Fibroblast of skin of left biceps (primary cell): ENCODE results near the gene LGR5.
"Not testable (repeated sequence)": the region's sequence is repeated elsewhere in the genome, so short reads cannot be mapped to it uniquely, and the experiment has no call there.

Experiments used
- DNase-seq, 2 experiments: peaks; one replicate each; pipeline ENCODE4 v3.0.0-alpha.2; 2013; ENCODE audit warnings: low read depth in 2 of 2

Gene LGR5

GRCh38 chr12:71472441-71472911, 32.9 kb downstream of the LGR5 start:
- peak; percentile 21 to 30 for DNase-seq

GRCh38 chr12:71474791-71475190, 35.2 kb downstream of the LGR5 start:
- no peak for DNase-seq

- DNase-seq = no peak
Measured at GRCh38 chr12:71475280-71475679, 35.7 kb downstream of the LGR5 start.

GRCh38 chr12:71476513-71476912, 36.9 kb downstream of the LGR5 start:
- DNase-seq = peak; percentile 59 to 61

DNA sequence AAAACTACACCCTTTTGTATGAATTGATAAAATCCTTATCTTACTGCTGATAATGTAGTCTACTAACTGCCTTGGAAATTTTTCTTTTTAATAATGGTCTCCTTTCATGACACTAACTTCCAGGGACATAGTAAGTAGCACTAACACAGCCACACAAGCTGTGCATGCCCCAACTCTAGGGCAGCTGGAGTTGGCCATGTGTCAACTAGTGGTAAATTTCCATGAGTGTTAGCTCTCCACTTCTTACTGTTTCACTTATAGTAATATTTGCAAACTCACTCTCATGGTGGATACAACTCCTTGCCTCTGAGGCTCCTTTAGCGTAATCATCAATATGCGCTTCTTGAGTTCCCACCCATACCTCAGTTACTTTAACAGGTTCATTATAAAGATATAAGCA, 38.0 kb downstream of the LGR5 start:
- no peak for DNase-seq

GRCh38 chr12:71478270-71478669, 38.7 kb downstream of the LGR5 start:
- DNase-seq = no peak

DNA sequence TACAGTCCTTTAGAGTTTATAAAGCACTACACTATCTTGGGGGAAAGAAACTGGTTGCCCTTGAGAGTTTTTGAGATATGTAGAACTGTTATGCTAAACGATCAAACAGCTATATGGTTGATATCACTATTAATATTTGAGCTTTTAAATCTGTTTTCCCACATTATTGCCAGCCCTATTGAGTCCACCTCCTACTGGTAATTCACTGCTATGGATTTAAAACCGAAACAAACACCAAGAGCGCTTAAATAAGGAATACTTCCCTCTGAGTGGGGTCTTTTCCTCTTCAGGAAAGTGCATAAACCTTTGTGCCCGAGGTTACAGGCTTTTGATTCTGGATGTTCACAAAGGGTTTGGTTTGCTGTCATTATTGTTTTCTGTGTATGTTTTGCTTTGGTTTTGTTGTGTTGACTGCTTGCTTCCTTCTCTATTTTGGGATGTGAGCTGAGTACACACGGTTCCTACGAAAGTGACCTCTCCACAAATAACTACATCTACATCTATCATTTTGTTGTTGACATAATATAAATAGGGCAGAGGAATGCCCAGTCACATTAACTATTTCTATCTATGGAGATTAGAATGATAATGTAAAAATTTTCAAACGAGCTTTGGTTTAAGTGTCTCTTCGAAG, 44.8 kb downstream of the LGR5 start:
- DNase-seq = no peak

- DNase-seq = not testable (repeated sequence)
Measured at GRCh38 chr12:71490844-71491243, 51.2 kb downstream of the LGR5 start.

DNA sequence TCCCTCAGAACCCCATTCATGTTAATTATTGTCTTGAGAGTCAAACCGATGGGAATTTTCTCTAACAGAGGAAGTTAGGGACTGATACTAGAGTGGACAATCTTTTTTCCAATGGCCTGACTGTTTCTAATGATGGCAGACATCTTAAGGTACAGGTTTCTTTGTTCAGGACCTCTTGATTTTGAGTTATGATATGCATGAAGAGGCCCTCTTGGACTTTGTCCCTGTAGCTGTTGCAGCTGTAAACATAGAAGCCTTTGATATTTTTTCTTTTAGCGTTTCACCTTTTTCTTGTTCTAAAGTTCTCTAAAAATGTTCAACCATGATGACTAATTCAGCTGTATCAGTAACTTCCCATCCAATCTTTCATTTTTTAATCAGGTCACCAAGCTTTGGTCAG, 53.0 kb downstream of the LGR5 start:
- no peak for DNase-seq

DNA sequence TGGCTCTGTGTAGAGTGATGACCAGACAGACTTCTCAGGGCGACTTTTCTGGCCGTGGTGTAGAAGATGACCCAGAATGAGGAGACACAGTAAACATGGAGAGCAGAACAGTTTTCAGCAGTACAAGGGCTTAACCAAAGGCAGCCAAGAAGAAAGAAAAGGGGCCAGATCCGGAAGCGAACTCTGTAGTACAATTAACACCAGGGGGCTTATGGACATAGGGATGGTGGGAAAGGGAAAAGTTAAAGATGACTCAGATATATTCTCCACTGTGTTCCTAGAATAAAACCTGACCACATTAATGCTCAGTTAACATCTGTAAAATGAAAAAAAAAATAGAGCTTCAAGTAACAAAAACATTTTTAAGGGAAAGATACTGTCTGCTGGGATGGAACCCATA, 60.2 kb downstream of the LGR5 start:
- no peak for DNase-seq

GRCh38 chr12:71503579-71504391, 64.2 kb downstream of the LGR5 start:
- DNase-seq = no peak

DNA sequence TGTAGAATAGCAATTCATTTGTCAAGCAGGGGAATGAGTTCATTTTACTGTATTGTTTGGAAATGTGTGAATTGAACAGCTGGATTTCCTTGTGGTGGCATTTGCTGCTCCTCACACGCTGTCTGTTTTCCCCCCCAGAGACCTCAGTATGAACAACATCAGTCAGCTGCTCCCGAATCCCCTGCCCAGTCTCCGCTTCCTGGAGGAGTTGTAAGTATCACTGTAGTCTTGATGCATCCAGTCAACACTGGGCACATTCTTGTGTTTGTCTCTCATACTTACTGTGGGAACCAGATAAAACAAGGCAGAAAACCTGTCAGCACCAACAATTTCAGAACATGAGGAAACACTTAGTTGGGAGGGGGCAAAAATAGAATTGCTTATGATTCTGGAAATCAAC, 64.9 kb downstream of the LGR5 start:
- DNase-seq = no peak

- no peak for DNase-seq
Measured at GRCh38 chr12:71509705-71510104, 70.1 kb downstream of the LGR5 start.

DNA sequence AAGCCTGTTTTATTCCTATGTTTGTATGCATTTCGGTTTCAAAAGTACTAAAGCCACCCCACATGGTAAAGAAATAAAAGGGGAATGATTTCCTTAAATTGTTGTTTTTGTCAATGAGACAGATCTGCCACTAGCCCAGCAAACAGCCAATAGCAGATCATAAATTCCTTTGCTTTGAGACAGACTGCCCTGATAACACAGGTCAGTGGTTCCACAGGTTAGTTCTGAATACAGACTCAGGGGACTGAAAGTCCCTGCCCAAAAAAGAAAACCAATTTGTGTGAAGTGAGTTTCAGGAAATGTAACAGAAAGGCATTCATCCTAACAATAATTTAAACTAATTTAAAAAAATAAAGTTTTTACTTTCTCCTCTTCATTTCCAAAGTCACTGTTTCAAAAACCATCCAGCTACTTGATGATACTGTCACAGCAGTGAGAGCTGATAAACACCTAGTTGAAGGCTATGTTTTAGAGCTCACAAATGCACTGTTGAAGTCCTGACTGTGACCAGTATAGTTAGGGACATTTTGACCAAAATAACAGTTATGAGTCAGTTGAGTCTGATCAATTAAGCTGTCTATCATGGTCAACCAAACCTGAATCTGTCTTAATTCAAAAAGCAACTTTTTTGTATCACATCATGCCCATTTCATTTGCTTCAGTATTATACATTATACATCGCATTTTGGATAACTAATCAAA, 77.7 kb downstream of the LGR5 start:
- DNase-seq = no peak

GRCh38 chr12:71521125-71521524, 81.5 kb downstream of the LGR5 start:
- DNase-seq = no peak

- no peak for DNase-seq
Measured at GRCh38 chr12:71524626-71525025, 85.0 kb downstream of the LGR5 start.

DNA sequence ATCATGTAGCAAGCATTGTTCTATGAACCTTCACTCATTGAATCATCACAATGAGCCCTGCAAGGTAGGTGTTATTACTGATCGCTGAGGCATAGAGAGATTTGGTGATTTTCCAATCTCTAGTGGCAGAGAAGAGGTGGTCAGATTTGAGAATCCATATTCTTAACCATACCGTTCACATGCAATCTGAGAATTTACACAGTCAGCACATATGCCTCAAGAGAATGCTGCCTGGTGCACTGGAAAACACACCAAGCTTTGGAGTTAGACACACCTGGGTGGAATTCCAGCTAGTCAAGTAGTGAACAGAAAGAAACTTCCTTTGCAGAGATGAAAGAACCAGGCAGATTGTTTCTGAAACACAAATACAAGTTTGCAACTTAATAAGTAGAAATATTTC, 94.1 kb downstream of the LGR5 start:
- no peak for DNase-seq

DNA sequence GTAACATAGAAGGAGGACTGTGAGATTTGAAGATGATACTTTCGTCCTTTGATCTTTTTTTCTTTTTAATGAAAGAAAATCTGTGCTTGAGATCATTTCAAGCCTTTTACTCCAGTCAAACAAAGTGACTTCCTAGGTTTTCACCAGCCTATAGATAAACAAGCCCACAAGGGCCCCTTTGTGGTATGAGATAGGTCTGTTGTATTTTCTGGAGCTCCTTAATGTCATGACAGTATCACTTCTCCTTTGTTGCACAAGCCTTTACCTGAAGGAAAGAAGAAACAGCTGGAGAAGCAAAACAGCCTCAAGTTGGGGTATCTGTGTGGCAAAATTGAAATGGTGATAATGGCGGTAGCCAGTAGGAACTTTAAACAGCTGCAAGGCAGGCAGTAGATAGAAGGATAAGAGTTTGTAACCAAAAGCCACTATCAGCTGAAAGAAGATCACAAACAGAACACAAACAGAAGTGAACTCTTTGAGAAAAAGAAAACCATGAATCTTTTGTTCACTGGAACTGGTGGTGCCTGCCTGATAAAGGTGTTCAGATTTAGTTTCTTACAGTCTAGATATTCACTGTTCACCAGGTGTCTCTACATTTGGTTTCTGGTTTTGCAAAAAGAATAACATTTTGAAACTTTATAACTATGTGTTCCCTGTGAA, 96.8 kb downstream of the LGR5 start:
- no peak for DNase-seq

GRCh38 chr12:71536939-71537622, 97.5 kb downstream of the LGR5 start:
- no peak for DNase-seq

GRCh38 chr12:71538807-71539206, 99.2 kb downstream of the LGR5 start:
- no peak for DNase-seq

DNA sequence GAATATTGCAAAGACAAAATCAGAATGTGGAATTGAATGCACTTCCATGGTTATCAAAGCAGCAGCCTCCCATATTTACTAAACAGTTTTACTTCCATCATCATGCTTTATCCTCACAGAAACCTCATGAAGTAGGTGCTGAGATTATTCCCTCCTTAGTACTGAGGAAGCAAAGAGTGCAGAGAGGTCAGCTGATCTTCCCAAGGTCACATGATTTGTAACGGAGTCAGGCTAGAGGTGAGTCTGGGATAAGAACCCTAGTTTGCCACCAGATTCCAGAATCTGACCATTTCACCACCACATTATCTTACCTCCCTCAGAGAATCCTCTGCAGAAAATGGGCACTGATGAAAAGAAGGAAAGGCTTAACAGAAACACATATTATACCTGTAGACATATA, 102.0 kb downstream of the LGR5 start:
- no peak for DNase-seq
